Common myeloid progenitor, CD34-positive (primary cell): ENCODE measurements around the gene ASXL2.
A peak's percentile ranks its signal among the peaks of the same experiment; 100 is the strongest.

Experiments
- CTCF ChIA-PET: fragments of 350-600 bp; sonication (Branson Sonifier 250); formaldehyde crosslinking; loops from one replicate; lab custom pipeline; 2021; ENCODE audit warnings: antibody characterized with exemption; lab: Charles Lee
- POLR2A ChIA-PET: fragments of 350-600 bp; sonication (Branson Sonifier 250); formaldehyde crosslinking; loops from one replicate; lab custom pipeline; 2021; ENCODE audit warnings: antibody characterized with exemption; lab: Charles Lee
- DNase-seq, 3 donors: peaks; one replicate each; pipeline versions ENCODE4 v3.0.0 to v3.0.0-alpha.2; 2013
- H3K27ac ChIP-seq, 2 experiments: 1 replicate in 1 of 2; 2 replicates in 1 of 2; pipeline ENCODE4 v1.7.0; 2013; ENCODE audit warnings: inconsistent platforms in 2 of 2, low read length in 2 of 2, mild to moderate bottlenecking in 2 of 2, low read depth in 1 of 2, moderate library complexity in 1 of 2; ENCODE audit not compliant: severe bottlenecking in 2 of 2, insufficient read depth in 1 of 2, poor library complexity in 1 of 2
- H3K27me3 ChIP-seq, 5 experiments: replicated peaks in 2 of 5; 1 replicate in 3 of 5; 2 replicates in 2 of 5; pipeline versions ENCODE4 v1.6.1 to v1.7.0; 2013; ENCODE audit warnings: low read length in 4 of 5, mild to moderate bottlenecking in 2 of 5, moderate library complexity in 2 of 5, inconsistent platforms in 1 of 5; ENCODE audit not compliant: insufficient read depth in 5 of 5, control insufficient read depth in 4 of 5
- H3K36me3 ChIP-seq, 4 experiments: 1 replicate in 2 of 4; 2 replicates in 2 of 4; pipeline versions ENCODE4 v1.6.1 to v1.7.0; 2013; ENCODE audit warnings: low read length in 3 of 4, control low read depth in 1 of 4, mild to moderate bottlenecking in 1 of 4; ENCODE audit not compliant: control insufficient read depth in 4 of 4, insufficient read depth in 4 of 4
- H3K4me1 ChIP-seq, 4 experiments: 1 replicate in 3 of 4; 2 replicates in 1 of 4; pipeline versions ENCODE4 v1.6.1 to v1.7.1; 2013; ENCODE audit warnings: low read length in 3 of 4, mild to moderate bottlenecking in 3 of 4, control low read depth in 1 of 4, inconsistent platforms in 1 of 4, moderate library complexity in 1 of 4; ENCODE audit not compliant: control insufficient read depth in 4 of 4, insufficient read depth in 4 of 4; ENCODE audit errors: control extremely low read depth in 1 of 4
- H3K4me3 ChIP-seq, 7 experiments: 1 replicate in 4 of 7; 2 replicates in 3 of 7; pipeline versions ENCODE4 v1.5.1 to v1.7.0; 2013; ENCODE audit warnings: mild to moderate bottlenecking in 7 of 7, low read length in 6 of 7, moderate library complexity in 6 of 7, inconsistent platforms in 2 of 7, low read depth in 2 of 7, control low read depth in 1 of 7; ENCODE audit not compliant: insufficient read depth in 4 of 7, control insufficient read depth in 1 of 7; ENCODE audit errors: extremely low read depth in 1 of 7
- H3K9me3 ChIP-seq, 5 experiments: 1 replicate in 4 of 5; 2 replicates in 1 of 5; pipeline versions ENCODE4 v1.6.1 to v1.7.1; 2013; ENCODE audit warnings: low read length in 4 of 5, mild to moderate bottlenecking in 2 of 5, inconsistent platforms in 1 of 5, low read depth in 1 of 5, moderate library complexity in 1 of 5; ENCODE audit not compliant: control insufficient read depth in 4 of 5, insufficient read depth in 2 of 5; ENCODE audit errors: control extremely low read depth in 1 of 5
- WGBS: methylation state at CpG from one replicate; pipeline ENCODE4 v1.1.5; 2013; ENCODE audit not compliant: insufficient coverage; 5-methylcytosine and 5-hydroxymethylcytosine counted together

ASXL2 gene

GRCh38 chr2:25877431-25878360 lies 591 bp downstream of the ASXL2 start:
- DNase-seq = peak; percentile 66 to 81 (median 72)
- POLR2A ChIA-PET = interaction anchor here (1.0 to 1.5 kb wide), 2 partner anchors 59 to 83 kb away, joined by 3 read pairs; no protein-coding TSS in a partner anchor
- CTCF ChIA-PET = interaction anchor here (3.2 kb wide), 1 partner anchor 24 kb away, joined by 21 read pairs; no protein-coding TSS in a partner anchor
- H3K36me3 ChIP-seq = peaks cover 0 to 9% (median 1%) of the 10 kb centered on the region in 4 experiments
- peaks cover 9 to 23% (median 17%) of the 10 kb centered on the region in 4 experiments for H3K4me1 ChIP-seq
- H3K9me3 ChIP-seq = no peaks in the 10 kb centered on the region
- H3K27me3 ChIP-seq = no peaks in the 10 kb centered on the region
- H3K27ac ChIP-seq = peak overlapping the region; percentile 83 to 93
- peak overlapping the region; percentile 89 to 100 (median 95) for H3K4me3 ChIP-seq
- 0% methylated on average over 45 of the region's 64 CpGs for WGBS

- H3K27ac ChIP-seq = no peak overlapping the region
- POLR2A ChIA-PET = no interaction called here
- peaks cover 0 to 24% (median 7%) of the 10 kb centered on the region in 4 experiments for H3K36me3 ChIP-seq
- H3K27me3 ChIP-seq = no peaks in the 10 kb centered on the region
- CTCF ChIA-PET = interaction anchor here (0.9 to 1.3 kb wide), 2 partner anchors 20 to 273 kb away, joined by 4 to 6 read pairs; no protein-coding TSS in a partner anchor
- peaks cover 8 to 18% (median 13%) of the 10 kb centered on the region in 4 experiments for H3K4me1 ChIP-seq
- DNase-seq = no peak
- H3K9me3 ChIP-seq = no peaks in the 10 kb centered on the region
- H3K4me3 ChIP-seq = no peak overlapping the region
- WGBS = 100% methylated on average over 4 of the region's 5 CpGs
These were observed 6.2 kb downstream of the ASXL2 start for GRCh38 chr2:25872134-25872533.

DNA sequence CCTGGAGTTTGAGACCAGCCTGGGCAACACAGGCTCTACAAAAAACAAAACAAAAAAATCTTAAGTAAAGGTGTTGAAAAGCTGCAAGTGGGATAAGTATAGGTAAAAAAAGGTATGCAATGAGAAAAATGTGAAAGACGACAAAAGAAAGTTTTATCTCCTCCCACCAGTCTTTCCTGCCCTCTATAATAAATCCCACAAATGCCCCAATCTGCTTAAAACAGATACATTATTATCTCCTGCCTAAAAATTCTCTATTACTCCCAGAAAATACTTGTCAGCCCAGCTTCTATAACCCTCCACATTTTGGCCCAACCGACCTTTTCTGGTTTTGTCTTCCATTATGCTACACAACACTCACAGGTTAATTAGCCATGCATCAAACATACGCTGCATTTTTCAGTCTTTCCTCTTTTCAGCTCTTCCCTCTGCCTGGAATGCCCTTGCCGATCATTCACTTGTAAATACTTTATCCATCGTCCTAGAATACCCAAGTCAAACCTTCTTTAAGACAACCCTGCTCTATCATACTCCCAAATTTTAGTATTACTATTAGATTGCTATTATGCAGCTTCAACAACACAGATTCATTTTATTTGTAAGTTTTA lies 10.8 kb downstream of the ASXL2 start:
- ChIA-PET POLR2A (no interaction called here), CTCF (interaction anchor here (6.2 kb wide), 1 partner anchor 13 kb away, joined by 50 read pairs; no protein-coding TSS in a partner anchor)
- WGBS = 38% methylated on average over 3 of the region's 5 CpGs

GRCh38 chr2:25856377-25856776 lies 21.9 kb downstream of the ASXL2 start:
- no peaks in the 10 kb centered on the region for H3K9me3 ChIP-seq
- H3K4me3 ChIP-seq = no peak overlapping the region
- no peak for DNase-seq
- H3K4me1 ChIP-seq = peaks cover 12 to 28% (median 20%) of the 10 kb centered on the region in 4 experiments
- ChIA-PET POLR2A (no interaction called here), CTCF (interaction anchor here (7.5 kb wide), 2 partner anchors 9 to 97 kb away, joined by 50 to 104 read pairs; no protein-coding TSS in a partner anchor)
- WGBS = 97% methylated on average over 6 of the region's 9 CpGs
- no peaks in the 10 kb centered on the region for H3K27me3 ChIP-seq
- H3K36me3 ChIP-seq = peaks cover 0 to 5% (median 1%) of the 10 kb centered on the region in 4 experiments
- H3K27ac ChIP-seq = no peak overlapping the region

More for the DNA sequence above, 10.8 kb downstream of the ASXL2 start:
- Histone ChIP-seq H3K36me3 (peaks cover 0 to 17% (median 7%) of the 10 kb centered on the region in 4 experiments), H3K27ac (no peak overlapping the region), H3K4me3 (no peak overlapping the region), H3K9me3 (no peaks in the 10 kb centered on the region), H3K4me1 (peaks cover 0 to 4% (median 0%) of the 10 kb centered on the region in 4 experiments), H3K27me3 (no peaks in the 10 kb centered on the region)
- peak in 1 of 3 donors; percentile 45 for DNase-seq

GRCh38 chr2:25855065-25855464 lies 23.2 kb downstream of the ASXL2 start:
- H3K4me1 ChIP-seq = peaks cover 14 to 37% (median 23%) of the 10 kb centered on the region in 4 experiments
- WGBS = 89% methylated on average over 3 of the region's 3 CpGs
- H3K4me3 ChIP-seq = no peak overlapping the region
- no peak overlapping the region for H3K27ac ChIP-seq
- peaks cover 0 to 5% (median 1%) of the 10 kb centered on the region in 4 experiments for H3K36me3 ChIP-seq
- H3K27me3 ChIP-seq = no peaks in the 10 kb centered on the region
- ChIA-PET CTCF (interaction anchor here (1.2 to 7.5 kb wide), 6 partner anchors 10 to 98 kb away, joined by 3 to 104 read pairs (median 16); partner anchors contain the start of gene ASXL2), POLR2A (no interaction called here)
- no peaks in the 10 kb centered on the region for H3K9me3 ChIP-seq
- DNase-seq = no peak

DNA sequence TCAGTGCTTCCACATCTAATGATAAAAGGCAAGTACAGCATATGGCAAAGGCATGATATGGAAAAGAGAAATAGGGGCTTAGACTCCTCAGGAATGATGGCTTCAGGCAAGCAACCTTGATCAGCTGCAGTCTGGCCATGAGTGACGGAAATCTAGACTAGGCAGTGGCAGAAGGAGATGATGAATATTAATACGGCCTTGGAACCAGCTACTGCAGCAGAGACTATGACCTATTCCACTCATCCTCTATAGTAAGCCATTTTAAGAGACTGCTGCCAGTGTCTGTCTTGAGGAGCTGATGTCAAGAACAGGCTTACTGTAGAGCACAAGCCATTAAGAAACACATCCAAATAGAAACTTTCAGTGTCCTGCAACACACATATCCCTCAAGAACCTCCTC lies 23.7 kb downstream of the ASXL2 start:
- Histone ChIP-seq H3K27me3 (no peaks in the 10 kb centered on the region), H3K9me3 (no peaks in the 10 kb centered on the region), H3K4me1 (peaks cover 14 to 37% (median 23%) of the 10 kb centered on the region in 4 experiments), H3K4me3 (no peak overlapping the region), H3K27ac (no peak overlapping the region), H3K36me3 (peaks cover 0 to 5% (median 1%) of the 10 kb centered on the region in 4 experiments)
- whole genome bisulfite sequencing = no CpG with 5 or more reads among the region's 2 CpGs
- POLR2A ChIA-PET = no interaction called here
- CTCF ChIA-PET = interaction anchor here (0.9 to 7.5 kb wide), 11 partner anchors 11 to 290 kb away, joined by 3 to 104 read pairs (median 5); partner anchors contain the start of gene ASXL2
- DNase-seq = no peak
